Thyroid gland (tissue), 4 donors: ENCODE measurements around the gene PLEKHM3.

Experiments
- POLR2A ChIP-seq, 2 donors: fragments of 450-650 bp; IDR thresholded peaks; one replicate each; pipeline ENCODE4 v1.6.1; 2017; ENCODE audit warnings: antibody characterized with exemption in 2 of 2, mild to moderate bottlenecking in 2 of 2, moderate library complexity in 1 of 2
- TF ChIP-seq, protein P1 (sequence below), 6 experiments: fragments of 200-600 bp in 3 of 6; fragments of 450-650 bp in 3 of 6; sonication (generic) in 3 of 6; IDR thresholded peaks; one replicate each; pipeline ENCODE4 v1.5.1; 2016 to 2019; ENCODE audit warnings: antibody characterized with exemption in 6 of 6, mild to moderate bottlenecking in 2 of 6, inconsistent platforms in 1 of 6, moderate library complexity in 1 of 6

DNA sequence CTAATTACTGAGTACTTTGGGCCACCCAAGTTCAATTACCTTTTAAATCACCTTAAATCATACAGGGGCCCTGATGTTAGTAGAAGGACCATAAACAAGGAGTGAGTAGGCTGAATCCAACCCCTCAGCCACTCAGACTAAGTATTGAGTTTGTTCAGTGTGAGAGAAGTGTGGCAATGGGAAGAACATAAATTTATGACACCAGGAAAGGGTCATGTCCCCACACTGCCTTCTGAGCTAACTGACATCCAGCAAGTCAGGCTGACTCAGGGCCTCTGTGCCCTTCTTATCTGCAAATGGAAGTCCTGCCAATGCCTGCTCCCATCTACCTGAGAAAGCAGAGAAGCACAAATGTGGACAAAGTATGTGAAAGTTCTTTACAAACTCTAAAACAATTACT, 12.9 kb downstream of the PLEKHM3 start:
- TF ChIP-seq, protein P1, sequence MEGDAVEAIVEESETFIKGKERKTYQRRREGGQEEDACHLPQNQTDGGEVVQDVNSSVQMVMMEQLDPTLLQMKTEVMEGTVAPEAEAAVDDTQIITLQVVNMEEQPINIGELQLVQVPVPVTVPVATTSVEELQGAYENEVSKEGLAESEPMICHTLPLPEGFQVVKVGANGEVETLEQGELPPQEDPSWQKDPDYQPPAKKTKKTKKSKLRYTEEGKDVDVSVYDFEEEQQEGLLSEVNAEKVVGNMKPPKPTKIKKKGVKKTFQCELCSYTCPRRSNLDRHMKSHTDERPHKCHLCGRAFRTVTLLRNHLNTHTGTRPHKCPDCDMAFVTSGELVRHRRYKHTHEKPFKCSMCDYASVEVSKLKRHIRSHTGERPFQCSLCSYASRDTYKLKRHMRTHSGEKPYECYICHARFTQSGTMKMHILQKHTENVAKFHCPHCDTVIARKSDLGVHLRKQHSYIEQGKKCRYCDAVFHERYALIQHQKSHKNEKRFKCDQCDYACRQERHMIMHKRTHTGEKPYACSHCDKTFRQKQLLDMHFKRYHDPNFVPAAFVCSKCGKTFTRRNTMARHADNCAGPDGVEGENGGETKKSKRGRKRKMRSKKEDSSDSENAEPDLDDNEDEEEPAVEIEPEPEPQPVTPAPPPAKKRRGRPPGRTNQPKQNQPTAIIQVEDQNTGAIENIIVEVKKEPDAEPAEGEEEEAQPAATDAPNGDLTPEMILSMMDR (IDR thresholded peaks at IDR 0.05): no peak
- no peak for TF ChIP-seq POLR2A (IDR thresholded peaks at IDR 0.05)
